Umbilical cord (tissue), 2 donors: ENCODE results near the gene IFI27L1. TPM values are rescaled to one million over a fixed set of nuclear protein-coding genes. Genes with fewer than 3 reads are reported as not detected.

Source experiments
- DNase-seq: peaks from one replicate; pipeline ENCODE4 v3.0.0-alpha.2; 2015; ENCODE audit warnings: low spot score
- total RNA-seq: library from RNA; depleted of rRNA; stranded (reverse); fragments of >200 nt; gene quantifications from one replicate; pipeline ENCODE4 v1.2.3, GENCODE V29; 2014; ENCODE audit warnings: low replicate concordance; ENCODE audit not compliant: insufficient read depth

The IFI27L1 gene
- total RNA-seq, 1 donor from 2014 or later: 1.2 TPM

DNA sequence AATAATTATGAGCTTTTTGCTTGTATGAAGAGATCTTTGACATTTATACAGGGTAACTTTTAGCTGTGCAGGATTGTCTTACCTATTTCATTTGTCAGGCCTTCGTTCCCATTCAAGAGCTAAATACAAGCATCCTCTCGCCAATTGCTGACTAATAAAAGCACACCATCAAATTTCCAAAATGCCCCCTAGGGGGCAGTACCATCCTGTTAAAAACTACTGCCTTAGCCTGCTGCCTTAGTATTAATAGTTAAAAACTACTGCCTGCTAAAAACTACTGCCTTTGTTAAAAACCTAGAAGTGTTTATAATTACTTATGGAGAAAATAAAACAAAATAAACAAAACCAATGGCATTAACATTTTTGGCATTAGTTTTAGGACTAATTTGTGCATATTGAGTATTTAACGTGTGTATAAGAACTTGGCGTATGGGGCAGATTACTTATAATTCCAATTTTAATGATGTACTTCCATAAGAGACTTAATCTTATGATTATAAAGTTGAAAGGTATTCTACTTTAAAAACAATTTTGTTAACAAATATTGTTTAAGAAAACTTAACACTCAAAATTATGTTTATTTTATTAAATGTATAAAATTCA is 51.3 kb downstream of the IFI27L1 start:
- DNase-seq: peak; percentile 69

DNA sequence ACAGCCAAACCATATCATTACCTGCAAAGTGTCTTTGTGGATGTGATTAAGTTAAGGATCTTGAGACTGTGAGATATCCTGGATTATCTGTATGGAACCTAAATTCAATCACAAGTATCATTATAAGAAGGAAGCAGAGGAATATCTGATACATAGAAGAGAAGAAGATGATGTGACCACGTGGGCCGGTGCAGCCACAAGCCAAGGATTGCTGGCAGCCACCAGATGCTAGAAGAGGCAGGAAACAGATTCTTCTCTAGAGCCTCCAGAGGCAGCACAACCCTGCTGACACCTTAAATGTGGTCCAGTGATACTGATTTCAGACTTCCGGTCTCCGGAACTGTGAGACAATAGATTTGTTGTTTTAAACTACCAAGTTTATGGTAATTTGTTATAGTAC is 54.4 kb downstream of the IFI27L1 start:
- no peak for DNase-seq

DNA sequence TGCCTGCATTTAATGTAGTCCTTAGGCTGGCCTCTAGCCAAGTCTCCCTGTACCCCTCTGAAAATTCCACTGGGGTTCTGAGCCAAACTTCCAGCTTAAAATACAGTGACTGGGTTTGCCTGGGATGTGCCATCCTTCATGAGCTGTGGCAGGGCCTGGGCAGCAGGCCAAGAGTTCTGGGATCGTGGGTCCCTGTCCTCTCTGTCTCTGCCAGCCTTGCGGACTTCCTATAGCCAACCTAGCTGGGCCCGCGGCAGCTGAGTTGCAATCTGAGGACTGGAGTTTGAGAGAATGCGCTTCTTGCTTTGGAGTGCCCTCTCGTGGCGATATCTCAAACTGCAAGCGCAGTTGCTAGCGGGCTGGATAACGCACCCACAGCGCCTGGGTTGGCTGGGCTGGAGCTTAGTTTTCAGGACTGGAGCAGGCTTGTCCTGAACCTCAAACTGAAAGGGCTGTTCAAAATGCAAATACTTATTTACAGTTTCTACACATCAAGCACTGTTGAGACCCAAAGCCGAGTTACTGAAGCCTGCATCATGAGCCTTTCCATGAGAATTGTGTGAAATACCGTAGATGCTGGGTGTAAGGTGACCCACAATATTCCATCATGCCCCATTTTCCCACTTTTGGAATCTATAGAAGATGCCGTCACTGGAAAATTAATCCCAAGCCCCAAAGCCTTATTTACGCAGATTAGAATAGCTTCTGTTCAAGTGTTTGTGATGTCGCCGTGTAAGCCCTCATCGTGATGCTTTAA is 55.6 kb downstream of the IFI27L1 start:
- peak; percentile 81 for DNase-seq

DNA sequence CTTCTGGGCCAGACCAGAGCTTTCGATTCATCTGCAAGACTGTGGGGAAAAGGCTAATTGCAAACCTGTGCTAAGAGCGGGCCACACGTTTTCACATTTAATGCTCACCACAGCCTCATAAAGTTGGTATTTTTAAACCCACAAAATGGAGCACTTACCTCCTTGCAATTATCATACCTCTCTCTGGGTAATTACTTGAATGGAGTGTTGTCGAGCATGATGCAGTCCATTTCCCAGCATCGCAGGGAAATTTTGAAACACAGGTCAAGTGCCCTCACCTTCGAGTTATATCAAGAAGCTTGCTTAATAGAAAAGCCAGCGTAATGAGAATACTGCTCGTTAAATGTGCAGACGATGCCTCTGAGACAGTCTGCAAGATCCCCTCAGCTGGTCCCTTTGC is 57.1 kb downstream of the IFI27L1 start:
- DNase-seq: no peak

DNA sequence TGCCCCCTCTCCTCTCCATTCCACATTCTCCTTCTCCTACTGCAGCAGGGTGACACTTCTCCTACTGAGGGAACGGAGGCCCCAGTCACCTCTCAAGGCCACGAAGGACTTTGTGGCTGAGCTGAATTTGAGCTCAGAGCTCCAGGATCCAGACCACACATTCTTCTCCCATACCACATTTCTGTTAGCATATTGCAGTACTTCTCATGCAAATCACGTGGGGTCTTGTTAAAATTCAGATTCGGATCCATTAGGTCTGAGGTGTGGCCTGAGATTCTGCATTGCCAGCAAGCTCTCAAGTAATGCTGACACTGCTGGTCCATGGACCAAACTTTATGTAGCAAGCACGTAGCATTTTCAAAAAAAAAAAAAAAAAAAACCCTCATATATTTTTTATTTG is 57.9 kb downstream of the IFI27L1 start:
- DNase-seq: no peak

DNA sequence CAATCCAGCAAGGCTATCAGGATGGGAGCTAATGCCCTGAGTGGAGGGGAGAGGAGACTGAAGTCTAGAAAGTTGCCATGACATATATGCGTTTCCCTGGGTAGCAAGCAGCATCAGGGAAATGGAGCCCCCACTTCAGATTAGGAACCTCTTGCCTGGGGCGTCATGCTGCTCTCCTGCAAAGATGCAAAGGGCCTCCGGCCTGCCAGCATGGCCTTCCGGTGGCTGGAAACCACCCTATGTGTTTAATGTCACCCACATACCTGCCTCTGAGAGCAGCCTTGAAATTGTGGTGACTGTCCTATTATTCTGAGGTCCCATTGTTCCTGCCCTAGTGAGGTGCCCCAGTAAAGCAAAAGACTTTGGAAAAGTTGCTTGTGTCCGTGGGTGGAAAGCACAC is 58.3 kb downstream of the IFI27L1 start:
- no peak for DNase-seq

DNA sequence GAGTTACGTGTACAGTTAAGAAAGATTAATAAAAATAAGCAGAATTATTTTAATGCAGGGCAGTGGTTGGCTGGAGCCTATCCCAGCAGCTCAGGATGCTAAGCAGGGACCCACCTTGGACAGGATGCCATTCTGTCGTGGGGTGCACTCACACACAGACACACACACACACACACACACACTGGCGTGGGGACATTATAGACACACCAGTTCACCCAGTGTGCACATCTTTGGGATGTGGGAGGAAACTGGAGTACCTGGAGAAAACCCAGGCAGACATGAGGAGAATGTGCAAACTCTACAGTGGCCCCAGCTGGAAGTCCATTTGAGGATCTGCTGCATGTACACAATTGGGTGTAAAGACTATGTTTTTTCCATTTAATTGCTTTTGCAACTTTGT is 61.1 kb downstream of the IFI27L1 start:
- DNase-seq: no peak

DNA sequence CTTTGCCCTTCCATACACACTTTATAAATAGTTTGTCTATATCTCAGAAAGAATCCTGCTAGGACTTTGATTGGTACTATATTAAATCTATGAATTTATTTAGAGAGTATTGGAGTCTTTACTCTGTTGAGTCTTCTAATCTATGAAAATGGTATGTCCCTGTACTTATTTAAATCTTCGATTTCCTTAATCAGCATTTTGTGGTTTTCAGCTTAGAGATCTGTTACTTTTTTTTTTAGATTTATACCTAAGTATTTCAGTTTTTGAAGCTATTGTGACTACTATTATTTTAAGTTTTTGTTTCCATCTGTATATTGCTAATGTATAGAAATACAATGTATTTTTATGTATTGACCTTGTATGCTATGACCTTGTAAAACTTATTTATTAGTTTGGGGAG is 61.7 kb downstream of the IFI27L1 start:
- DNase-seq: no peak

DNA sequence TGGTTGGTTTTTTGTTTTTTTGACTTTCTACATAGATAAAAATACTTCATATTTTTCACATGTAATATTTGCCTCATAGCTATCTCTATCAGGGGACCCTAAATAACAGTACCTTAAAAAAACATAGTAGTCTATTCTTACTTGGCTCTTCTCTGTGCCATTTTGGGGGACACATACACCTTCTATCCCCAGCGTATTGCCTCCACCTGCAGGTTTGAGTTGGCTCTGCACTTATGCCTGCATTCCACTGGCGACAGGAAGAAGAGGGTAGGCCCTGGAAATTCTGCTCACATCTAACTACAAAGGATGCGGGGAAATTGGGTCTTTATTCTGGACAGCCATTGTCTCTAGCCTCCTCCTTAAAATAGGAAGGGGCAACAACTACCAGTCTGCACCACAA is 62.1 kb downstream of the IFI27L1 start:
- DNase-seq: no peak

DNA sequence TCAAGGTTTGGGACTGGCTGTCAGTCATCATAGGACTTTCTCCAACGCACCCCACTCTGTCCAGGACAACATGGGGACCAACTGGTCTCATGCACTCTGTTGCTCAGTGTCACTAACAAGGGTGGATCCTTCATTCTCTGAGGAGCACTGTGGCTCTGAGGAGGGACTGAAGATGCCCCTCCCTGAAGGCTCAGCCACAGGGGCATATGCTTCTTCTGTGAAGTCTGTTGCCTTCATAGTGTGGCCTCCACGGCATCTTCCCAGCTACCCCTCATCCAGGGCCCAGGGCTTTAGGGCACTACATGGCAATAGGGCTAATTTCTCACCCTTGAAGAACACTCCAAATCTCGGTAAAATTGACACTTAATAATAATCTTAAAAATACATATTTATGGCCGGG is 62.6 kb downstream of the IFI27L1 start:
- no peak for DNase-seq

DNA sequence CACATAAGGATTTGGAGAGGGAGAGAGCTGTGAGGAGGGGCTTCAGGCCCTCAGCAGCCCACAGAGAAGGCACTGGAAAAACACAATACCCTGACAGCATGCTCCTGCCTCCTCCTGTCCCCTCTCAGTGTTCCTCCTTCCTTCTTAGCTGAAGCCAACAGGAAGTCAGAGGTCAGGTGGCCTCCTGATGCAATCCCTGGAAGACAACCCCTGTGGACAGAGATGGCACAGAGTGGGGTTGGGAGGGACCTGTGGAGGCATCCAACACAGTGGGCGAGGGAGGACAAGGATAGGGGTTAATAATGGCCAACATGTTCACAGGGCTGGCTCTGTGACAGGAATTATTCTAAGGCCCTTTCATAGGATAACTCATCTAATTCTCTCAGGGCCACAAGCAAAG is 63.7 kb downstream of the IFI27L1 start:
- no peak for DNase-seq

DNA sequence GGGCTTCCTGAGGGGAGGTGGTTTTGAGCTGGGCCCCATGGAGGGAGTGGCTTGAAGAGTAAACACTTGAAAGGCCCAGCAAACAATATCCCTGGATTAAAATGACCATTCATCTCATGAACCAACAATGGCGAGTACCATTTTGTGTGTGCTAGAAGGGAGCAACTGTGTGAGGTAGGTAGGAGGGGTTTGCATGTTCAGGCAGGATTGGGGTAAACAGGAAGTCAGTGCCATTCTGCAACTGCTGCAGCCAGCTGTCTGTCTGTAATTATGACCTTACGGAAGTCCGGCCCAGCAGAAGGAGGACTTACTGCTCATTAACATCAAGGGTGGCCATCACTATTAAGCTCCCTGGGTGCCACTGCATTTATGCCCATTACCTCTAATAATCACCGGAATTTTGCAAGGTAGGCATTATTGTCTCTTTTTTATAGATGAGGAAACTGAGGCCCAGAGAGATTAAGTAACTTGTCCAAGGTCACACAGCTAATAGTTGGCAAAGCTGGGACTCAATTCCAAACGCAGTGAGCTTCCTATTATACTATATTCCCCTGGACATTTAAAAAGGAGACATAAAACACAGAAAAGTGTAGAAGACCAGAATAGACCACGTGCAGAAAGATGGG is 64.9 kb downstream of the IFI27L1 start:
- DNase-seq: no peak

Other genes starting within 250 kb of the IFI27L1 start
- not detected for gene FAM181A, start 154.0 kb upstream of the IFI27L1 start, total RNA-seq
- gene ASB2, start 104.7 kb upstream of the IFI27L1 start, total RNA-seq: 35.4 TPM
- gene CCDC197, start 84.0 kb upstream of the IFI27L1 start, total RNA-seq: not detected
- 1.9 TPM for gene OTUB2, start 55.0 kb upstream of the IFI27L1 start, total RNA-seq
- 82.1 TPM for gene DDX24, start 108 bp upstream of the IFI27L1 start, total RNA-seq
- 40.7 TPM for gene IFI27, start 29.4 kb downstream of the IFI27L1 start, total RNA-seq
- 68.9 TPM for gene IFI27L2, start 48.3 kb downstream of the IFI27L1 start, total RNA-seq
- gene PPP4R4, start 93.0 kb downstream of the IFI27L1 start, total RNA-seq: 0.72 TPM
- 1.2 TPM for gene SERPINA10, start 212.0 kb downstream of the IFI27L1 start, total RNA-seq
- 2.4 TPM for gene SERPINA6, start 242.0 kb downstream of the IFI27L1 start, total RNA-seq